NCI-H524 treated with DMSO at 0.1 percent for 48 hours (cell line): Measurements from ENCODE around the gene NLE1.

Source experiments
- DNase-seq: peaks from one replicate; lab custom pipeline; 2025; lab: John Stamatoyannopoulos, UW

The NLE1 gene

GRCh38 chr17:35086931-35087573 is 55.1 kb downstream of the NLE1 start:
- DNase-seq, result no peak

- no peak for DNase-seq
These were observed 55.9 kb downstream of the NLE1 start for GRCh38 chr17:35086164-35086563.

GRCh38 chr17:35084987-35085386 is 57.1 kb downstream of the NLE1 start:
- no peak for DNase-seq

GRCh38 chr17:35083071-35083470 is 59.0 kb downstream of the NLE1 start:
- DNase-seq, result no peak

- peak; percentile 49 for DNase-seq
These were observed 59.9 kb downstream of the NLE1 start for GRCh38 chr17:35082073-35082657.

- DNase-seq, result no peak
These were observed 60.5 kb downstream of the NLE1 start for GRCh38 chr17:35081638-35082037.

GRCh38 chr17:35080536-35080935 is 61.6 kb downstream of the NLE1 start:
- no peak for DNase-seq

- no peak for DNase-seq
These were observed 62.3 kb downstream of the NLE1 start for GRCh38 chr17:35079547-35080423.
